Body of pancreas (tissue), 4 donors: ENCODE data around the gene TYW1B.
"Not testable (repeated sequence)": the region's sequence is repeated elsewhere in the genome, so short reads cannot be mapped to it uniquely, and the experiment has no call there.

Experiments
- POLR2A ChIP-seq, 3 donors: fragments of 450-650 bp; IDR thresholded peaks; one replicate each; pipeline ENCODE4 v1.6.1; 2016; ENCODE audit warnings: antibody characterized with exemption in 3 of 3, mild to moderate bottlenecking in 2 of 3
- TF ChIP-seq, protein P1 (sequence below), 7 experiments: fragments of 450-650 bp in 4 of 7; fragments of 200-600 bp in 3 of 7; sonication (generic) in 3 of 7; IDR thresholded peaks; one replicate each; pipeline ENCODE4 v1.5.1; 2016 to 2019; ENCODE audit warnings: antibody characterized with exemption in 7 of 7

- not testable (repeated sequence) for TF ChIP-seq POLR2A (IDR thresholded peaks at IDR 0.05)
- TF ChIP-seq, protein P1, sequence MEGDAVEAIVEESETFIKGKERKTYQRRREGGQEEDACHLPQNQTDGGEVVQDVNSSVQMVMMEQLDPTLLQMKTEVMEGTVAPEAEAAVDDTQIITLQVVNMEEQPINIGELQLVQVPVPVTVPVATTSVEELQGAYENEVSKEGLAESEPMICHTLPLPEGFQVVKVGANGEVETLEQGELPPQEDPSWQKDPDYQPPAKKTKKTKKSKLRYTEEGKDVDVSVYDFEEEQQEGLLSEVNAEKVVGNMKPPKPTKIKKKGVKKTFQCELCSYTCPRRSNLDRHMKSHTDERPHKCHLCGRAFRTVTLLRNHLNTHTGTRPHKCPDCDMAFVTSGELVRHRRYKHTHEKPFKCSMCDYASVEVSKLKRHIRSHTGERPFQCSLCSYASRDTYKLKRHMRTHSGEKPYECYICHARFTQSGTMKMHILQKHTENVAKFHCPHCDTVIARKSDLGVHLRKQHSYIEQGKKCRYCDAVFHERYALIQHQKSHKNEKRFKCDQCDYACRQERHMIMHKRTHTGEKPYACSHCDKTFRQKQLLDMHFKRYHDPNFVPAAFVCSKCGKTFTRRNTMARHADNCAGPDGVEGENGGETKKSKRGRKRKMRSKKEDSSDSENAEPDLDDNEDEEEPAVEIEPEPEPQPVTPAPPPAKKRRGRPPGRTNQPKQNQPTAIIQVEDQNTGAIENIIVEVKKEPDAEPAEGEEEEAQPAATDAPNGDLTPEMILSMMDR (IDR thresholded peaks at IDR 0.05): not testable (repeated sequence)
Measured at GRCh38 chr7:72625721-72626423, 202.1 kb downstream of the TYW1B start.
